Kidney (tissue), 14 donors: ENCODE measurements around the gene HOXA3. TPM values are rescaled to one million over a fixed set of nuclear protein-coding genes. Genes with fewer than 3 reads are reported as not detected.

ENCODE experiments used
- DNase-seq, 5 donors: peaks; one replicate each; pipeline ENCODE4 v3.0.0-alpha.2; 2013 to 2020
- FAIRE-seq: peaks from 2 replicates; lab custom pipeline; 2012; peaks lifted over from hg19 to GRCh38; lab: Jason Lieb, UNC
- H3K27ac ChIP-seq, 2 donors: one replicate each; pipeline ENCODE4 v1.7.0; 2013; ENCODE audit warnings: low read depth in 2 of 2, low read length in 2 of 2, inconsistent platforms in 1 of 2
- H3K27me3 ChIP-seq: one replicate; pipeline ENCODE4 v1.7.1; 2013; ENCODE audit warnings: low read length, inconsistent platforms; ENCODE audit not compliant: control insufficient read depth, insufficient read depth
- H3K36me3 ChIP-seq, 3 donors: one replicate each; pipeline versions ENCODE4 v1.7.0 to v1.7.1; 2013; ENCODE audit warnings: low read length in 3 of 3, control low read depth in 1 of 3, inconsistent platforms in 1 of 3; ENCODE audit not compliant: insufficient read depth in 3 of 3, control insufficient read depth in 2 of 3
- H3K4me1 ChIP-seq, 3 donors: one replicate each; pipeline versions ENCODE4 v1.7.0 to v1.7.1; 2013; ENCODE audit warnings: low read length in 3 of 3, inconsistent platforms in 1 of 3, low read depth in 1 of 3; ENCODE audit not compliant: control insufficient read depth in 2 of 3, insufficient read depth in 2 of 3
- H3K4me3 ChIP-seq, 3 donors: one replicate each; pipeline versions ENCODE4 v1.7.0 to v1.8.1; 2013; ENCODE audit warnings: low read length in 3 of 3, control low read depth in 1 of 3, inconsistent platforms in 1 of 3
- H3K9ac ChIP-seq, 3 donors: one replicate each; pipeline versions ENCODE4 v1.7.0 to v1.7.1; 2013; ENCODE audit warnings: low read length in 3 of 3, control low read depth in 1 of 3, inconsistent platforms in 1 of 3
- H3K9me3 ChIP-seq, 3 donors: one replicate each; pipeline versions ENCODE4 v1.7.0 to v1.7.1; 2013; ENCODE audit warnings: low read length in 3 of 3, control low read depth in 1 of 3, inconsistent platforms in 1 of 3; ENCODE audit not compliant: control insufficient read depth in 2 of 3, insufficient read depth in 1 of 3
- intact Hi-C: fragments of 100-400 bp; cut with DNase I; formaldehyde crosslinking; loops from one replicate; pipeline ENCODE4 v1.11.1; 2022
- polyA plus RNA-seq: library from polyadenylated mRNA; stranded (reverse); fragments of 350-450 nt; fragmentation: Illumina TruSeq; extraction: RNeasy Lipid Tissue Mini Kit (QIAGEN cat#74804); gene quantifications from one replicate; pipeline ENCODE4 v1.2.3, GENCODE V29; 2014; ENCODE audit warnings: low read depth, low replicate concordance; ENCODE audit not compliant: insufficient read depth
- total RNA-seq: library from RNA; stranded (reverse); fragmentation: NEBNext Ultra II Directional; extraction: Animal tissue kit (Norgen Biotek cat#: 25700); gene quantifications from one replicate; pipeline ENCODE4 v1.2.1, GENCODE V29; 2021
- TF ChIP-seq, protein P1 (sequence below): IDR thresholded peaks from 3 replicates; pipeline ENCODE4 v1.5.1; 2012; ENCODE audit warnings: mild to moderate bottlenecking, moderate library complexity, borderline replicate concordance; ENCODE audit not compliant: insufficient read depth; ENCODE audit errors: extremely low read depth
- donor health status: control.
- donor health status: control.
- donor health status: control.
- donor health status: control.
- donor health status: control.
- donor health status: DM: yes; HTN: yes; CAD: no.
- donor health status: Normal renal cell carcinoma (clear cell type).

HOXA3 gene
- total and polyA plus RNA-seq, 2 donors from 2014 or later = 6.3 to 21.2 TPM

DNA sequence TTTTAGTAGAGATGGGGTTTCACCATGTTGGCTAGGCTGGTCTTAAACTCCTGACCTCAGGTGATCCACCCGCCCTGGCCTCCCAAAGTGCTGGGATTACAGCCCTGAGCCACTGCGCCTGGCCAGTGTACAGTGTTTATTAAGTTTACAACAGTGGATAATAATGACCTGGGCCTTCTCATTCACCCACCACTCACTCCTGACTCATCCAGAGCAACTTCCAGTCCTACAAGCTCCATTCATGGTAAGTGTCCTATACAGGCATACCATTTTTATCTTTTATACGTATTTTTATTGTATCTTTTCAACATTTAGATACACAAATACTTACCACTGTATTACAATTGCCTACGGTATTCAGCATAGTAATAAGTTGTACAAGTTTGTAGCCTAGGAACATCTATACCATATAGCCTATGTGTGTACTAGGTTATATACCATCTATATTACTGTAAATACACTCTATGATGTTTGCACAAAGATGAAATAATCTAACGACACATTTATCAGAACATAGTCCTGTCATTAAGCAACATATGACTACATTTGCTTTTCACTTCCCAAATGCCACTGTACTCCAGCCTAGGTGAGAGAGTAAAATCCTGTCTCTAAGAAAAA is 73.7 kb downstream of the HOXA3 start:
- intact Hi-C loops = no loop called here
- Histone ChIP-seq H3K27ac (no peak overlapping the region), H3K36me3 (no peaks in the 10 kb centered on the region), H3K4me1 (no peaks in the 10 kb centered on the region), H3K4me3 (no peak overlapping the region), H3K9ac (no peak overlapping the region), H3K9me3 (no peaks in the 10 kb centered on the region), H3K27me3 (no peaks in the 10 kb centered on the region)
- no peak for FAIRE-seq
- TF ChIP-seq, protein P1, sequence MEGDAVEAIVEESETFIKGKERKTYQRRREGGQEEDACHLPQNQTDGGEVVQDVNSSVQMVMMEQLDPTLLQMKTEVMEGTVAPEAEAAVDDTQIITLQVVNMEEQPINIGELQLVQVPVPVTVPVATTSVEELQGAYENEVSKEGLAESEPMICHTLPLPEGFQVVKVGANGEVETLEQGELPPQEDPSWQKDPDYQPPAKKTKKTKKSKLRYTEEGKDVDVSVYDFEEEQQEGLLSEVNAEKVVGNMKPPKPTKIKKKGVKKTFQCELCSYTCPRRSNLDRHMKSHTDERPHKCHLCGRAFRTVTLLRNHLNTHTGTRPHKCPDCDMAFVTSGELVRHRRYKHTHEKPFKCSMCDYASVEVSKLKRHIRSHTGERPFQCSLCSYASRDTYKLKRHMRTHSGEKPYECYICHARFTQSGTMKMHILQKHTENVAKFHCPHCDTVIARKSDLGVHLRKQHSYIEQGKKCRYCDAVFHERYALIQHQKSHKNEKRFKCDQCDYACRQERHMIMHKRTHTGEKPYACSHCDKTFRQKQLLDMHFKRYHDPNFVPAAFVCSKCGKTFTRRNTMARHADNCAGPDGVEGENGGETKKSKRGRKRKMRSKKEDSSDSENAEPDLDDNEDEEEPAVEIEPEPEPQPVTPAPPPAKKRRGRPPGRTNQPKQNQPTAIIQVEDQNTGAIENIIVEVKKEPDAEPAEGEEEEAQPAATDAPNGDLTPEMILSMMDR = no peak
- DNase-seq = no peak

DNA sequence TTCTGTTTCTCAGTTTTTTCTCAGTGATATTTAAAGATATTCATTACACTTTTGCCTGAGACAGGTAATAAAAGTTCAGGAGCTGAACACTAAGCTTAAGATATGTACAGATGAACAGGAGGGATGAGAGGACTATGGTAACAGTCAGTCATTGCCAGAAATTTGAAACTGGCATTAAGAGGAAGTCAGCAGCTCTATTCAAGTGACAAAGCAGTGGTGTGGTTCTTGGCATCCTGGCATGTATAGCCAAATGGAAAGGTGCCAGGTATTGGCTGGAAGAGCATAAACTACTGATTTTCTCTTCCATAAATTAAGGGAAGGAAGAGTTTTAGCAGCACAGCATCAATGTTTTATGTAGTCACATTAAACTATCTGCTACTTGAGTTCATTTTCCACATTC is 79.3 kb downstream of the HOXA3 start:
- TF ChIP-seq, protein P1 = no peak

DNA sequence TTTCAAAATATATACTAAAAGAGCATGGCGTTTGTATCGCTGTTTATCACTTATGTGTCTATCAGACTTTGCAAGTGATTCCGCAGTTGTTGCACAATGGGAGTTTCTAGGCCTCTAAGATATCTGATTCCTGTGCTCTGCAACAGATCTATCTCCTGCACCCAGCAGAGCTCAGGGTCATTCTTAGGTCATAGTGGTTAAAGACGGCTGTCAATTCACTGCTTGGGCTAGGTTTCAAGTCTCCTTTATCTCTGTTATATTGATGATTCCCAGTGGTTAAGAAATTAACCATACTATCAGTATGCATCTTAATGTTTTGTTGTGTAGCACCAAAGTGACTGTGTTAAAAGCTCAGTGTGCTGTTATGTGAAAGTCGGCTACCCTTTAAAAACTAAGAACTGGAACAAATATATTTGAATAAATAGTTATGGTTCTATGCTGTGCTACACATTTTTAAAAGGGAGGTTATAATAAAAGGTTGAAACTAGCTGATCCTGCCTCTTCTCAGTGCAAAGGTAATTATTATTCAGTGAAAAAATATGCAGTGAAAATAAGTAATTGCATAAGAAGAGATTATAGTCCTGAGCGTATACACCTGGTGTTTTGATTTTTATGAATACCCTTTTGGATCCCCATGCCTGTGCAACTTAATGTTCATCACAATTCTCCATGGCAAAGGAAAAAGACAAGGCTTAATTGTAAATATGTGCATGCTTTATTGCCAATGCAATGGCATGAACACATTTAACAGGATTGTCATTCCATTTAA is 80.6 kb downstream of the HOXA3 start:
- no peak overlapping the region for H3K9ac ChIP-seq
- DNase-seq (no peak), FAIRE-seq (no peak)
- H3K9me3 ChIP-seq = no peaks in the 10 kb centered on the region
- TF ChIP-seq, protein P1 = no peak
- no peak overlapping the region for H3K27ac ChIP-seq
- no peaks in the 10 kb centered on the region for H3K36me3 ChIP-seq
- H3K27me3 ChIP-seq = no peaks in the 10 kb centered on the region
- H3K4me3 ChIP-seq = no peak overlapping the region
- no peaks in the 10 kb centered on the region for H3K4me1 ChIP-seq
- intact Hi-C loops = no loop called here

More for the DNA sequence above, 79.3 kb downstream of the HOXA3 start:
- Histone ChIP-seq H3K4me3 (no peak overlapping the region), H3K27me3 (no peaks in the 10 kb centered on the region), H3K27ac (no peak overlapping the region), H3K9ac (no peak overlapping the region), H3K4me1 (no peaks in the 10 kb centered on the region), H3K36me3 (no peaks in the 10 kb centered on the region), H3K9me3 (no peaks in the 10 kb centered on the region)
- no peak for FAIRE-seq
- DNase-seq = no peak
- intact Hi-C loops = no loop called here
